ENCODE measurements around the gene RBMS2.
A peak's percentile ranks its signal among the peaks of the same experiment; 100 is the strongest.
"Not testable (repeated sequence)": the region's sequence is repeated elsewhere in the genome, so short reads cannot be mapped to it uniquely, and the experiment has no call there.

Gene RBMS2

GRCh38 chr12:56488041-56488955 lies 33.3 kb upstream of the RBMS2 start, which contains the start of gene GLS2:
TSS of gene GLS2 (minus strand) at chr12:56488161. CDS start at chr12:56488118, 43 bp downstream.
- no peak for TF ChIP-seq ZC3H10 (CRISPR knock-in tag; IDR thresholded peaks at IDR 0.05)
- TF ChIP-seq ZNF565 (CRISPR knock-in tag; conservative IDR thresholded peaks at IDR 0.05; ENCODE audit: low read depth) = no peak
- no peak for TF ChIP-seq ESRRG (CRISPR knock-in tag; IDR thresholded peaks at IDR 0.05)
- TF ChIP-seq ISL1 (CRISPR knock-in tag; IDR thresholded peaks at IDR 0.05) = no peak
- no peak for TF ChIP-seq GLIS3 (CRISPR knock-in tag; IDR thresholded peaks at IDR 0.05)
- no peak for TF ChIP-seq ZFP3 (CRISPR knock-in tag; IDR thresholded peaks at IDR 0.05)
- no peak for TF ChIP-seq RARB (CRISPR knock-in tag; IDR thresholded peaks at IDR 0.05)
- TF ChIP-seq BACH2 (CRISPR knock-in tag; IDR thresholded peaks at IDR 0.05; ENCODE audit: borderline replicate concordance) = no peak
- ATAC-seq = peak; percentile 98

- no peak for ATAC-seq
- TF ChIP-seq TSHZ2 (CRISPR knock-in tag; IDR thresholded peaks at IDR 0.05) (no peak), CREB5 (CRISPR knock-in tag; IDR thresholded peaks at IDR 0.05; ENCODE audit: low read depth) (no peak), ZFP3 (CRISPR knock-in tag; IDR thresholded peaks at IDR 0.05) (no peak), ZNF70 (CRISPR knock-in tag; IDR thresholded peaks at IDR 0.05) (no peak), TCF4 (CRISPR knock-in tag; IDR thresholded peaks at IDR 0.05; ENCODE audit: borderline replicate concordance) (no peak)
Observed at GRCh38 chr12:56490360-56490759, 31.3 kb upstream of the RBMS2 start.

- not testable (repeated sequence) for ATAC-seq
Observed at GRCh38 chr12:56493409-56494105, 28.1 kb upstream of the RBMS2 start.

GRCh38 chr12:56494106-56494415 lies 27.6 kb upstream of the RBMS2 start:
- not testable (repeated sequence) for ATAC-seq

GRCh38 chr12:56494481-56494880 lies 27.1 kb upstream of the RBMS2 start:
- not testable (repeated sequence) for ATAC-seq

- ATAC-seq = 0 out of 3 replicates have a peak, but pooled peaks have one; percentile 31
Observed at GRCh38 chr12:56496704-56497103, 24.9 kb upstream of the RBMS2 start.

GRCh38 chr12:56498126-56498902 lies 23.3 kb upstream of the RBMS2 start:
- not testable (repeated sequence) for ATAC-seq

GRCh38 chr12:56499452-56499851 lies 22.2 kb upstream of the RBMS2 start:
- ATAC-seq = not testable (repeated sequence)

- not testable (repeated sequence) for ATAC-seq
Observed at GRCh38 chr12:56499879-56500278, 21.7 kb upstream of the RBMS2 start.
